GM18508 (cell line): ENCODE data around the gene GSK3B.

Experiments used
- ATAC-seq: cut with Tn5 transposase; IDR thresholded peaks from one replicate; pipeline ENCODE4 v1.9.1; 2021; ENCODE audit warnings: moderate number of reproducible peaks; ENCODE audit not compliant: insufficient read depth, unreplicated experiment

Gene GSK3B

DNA sequence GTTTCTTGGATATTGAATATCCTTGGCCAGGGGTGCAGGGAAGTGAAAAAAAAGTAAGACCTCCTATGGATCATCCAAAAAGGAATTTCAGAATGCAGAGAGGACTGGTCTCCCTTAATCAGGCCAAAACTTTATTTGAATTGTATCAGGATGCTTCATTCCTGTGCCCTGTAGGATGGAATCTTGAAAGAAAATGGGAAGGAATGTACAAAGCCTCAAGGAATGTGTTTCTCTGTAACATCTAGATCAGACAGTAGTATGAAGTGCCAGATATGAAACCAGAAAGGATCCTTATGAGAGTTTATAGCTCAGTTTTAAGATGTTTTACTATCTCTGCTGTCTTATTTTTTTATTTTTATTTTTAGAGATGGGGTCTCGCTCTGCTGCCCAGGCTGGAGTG is 6.5 kb upstream of the GSK3B start:
- ATAC-seq = no peak

DNA sequence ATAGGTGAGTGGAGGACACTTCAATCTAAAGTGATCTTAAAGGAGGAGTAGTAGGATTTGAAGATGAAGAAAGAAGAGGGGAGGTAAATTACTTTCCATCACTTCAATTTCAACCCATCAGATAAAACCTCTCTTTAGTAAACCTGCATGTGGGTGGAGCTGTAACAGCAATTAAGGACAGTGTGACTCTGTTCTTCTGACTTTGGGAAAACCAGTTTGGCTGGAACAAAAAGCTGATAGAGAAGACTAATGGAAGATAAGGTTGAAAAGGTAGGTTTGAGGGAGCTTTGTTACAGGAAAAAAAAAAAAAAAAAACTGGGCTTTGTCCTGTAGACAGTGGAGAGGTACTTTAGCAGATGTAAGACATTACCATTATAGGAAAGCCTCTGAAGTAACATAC is 4.5 kb upstream of the GSK3B start:
- no peak for ATAC-seq

DNA sequence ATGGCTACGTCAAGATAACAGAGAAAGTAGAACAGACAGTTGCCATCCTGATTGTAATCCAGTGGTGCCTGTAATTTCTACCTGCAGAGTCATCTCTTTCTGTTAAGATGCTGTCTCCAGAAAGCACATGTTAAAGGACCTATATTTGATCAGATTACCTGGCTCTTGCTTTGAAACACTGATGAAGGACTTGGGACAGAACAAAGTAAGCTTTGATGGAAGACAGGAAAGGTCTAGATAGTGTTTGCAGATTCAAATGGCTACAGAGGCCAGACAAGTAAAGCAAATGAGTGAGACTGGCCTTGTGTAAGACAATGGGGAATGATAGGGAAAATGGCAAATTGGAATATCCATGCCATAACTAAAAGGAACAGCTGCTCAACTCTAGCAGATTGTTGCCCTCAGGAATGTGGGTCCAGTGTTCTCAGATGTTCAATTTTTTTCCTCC is 1.8 kb upstream of the GSK3B start:
- ATAC-seq = no peak

DNA sequence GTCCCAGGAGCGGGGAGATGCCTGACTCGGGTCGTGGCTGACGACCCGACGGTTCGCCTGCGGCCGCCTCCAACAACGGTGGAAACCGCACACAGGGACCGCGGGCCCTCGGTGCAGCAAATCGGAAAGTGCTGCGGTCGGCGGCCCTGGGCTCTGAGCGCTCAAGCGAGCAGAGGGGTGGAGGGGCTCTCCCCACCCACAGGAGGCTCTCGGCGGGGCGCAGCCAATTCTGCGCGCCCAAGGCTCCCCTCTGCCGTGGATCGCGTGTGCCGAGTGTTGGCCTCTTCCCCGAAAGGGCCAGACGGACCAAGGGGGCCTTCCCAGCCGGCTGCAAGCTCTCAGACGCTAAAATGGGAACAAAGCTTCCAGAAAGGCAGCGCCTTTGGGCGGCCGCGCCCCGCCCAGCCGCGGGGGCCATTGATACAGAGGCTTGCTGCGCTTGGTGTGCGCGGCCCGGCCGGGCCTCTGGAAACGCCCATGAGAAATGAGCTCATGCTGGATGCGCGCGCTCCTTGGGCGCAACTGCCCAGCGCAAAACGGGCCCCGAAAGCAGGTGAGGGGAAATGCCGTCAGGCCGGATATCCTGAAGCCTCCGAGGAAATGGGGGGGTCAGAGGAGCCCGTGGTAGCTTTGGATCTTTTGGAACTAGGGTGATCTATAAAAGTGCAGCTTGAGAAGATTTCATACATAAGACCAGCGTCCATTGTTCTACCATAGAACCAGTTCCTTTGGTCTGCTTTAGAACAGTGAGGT is 1.2 kb upstream of the GSK3B start:
- ATAC-seq = peak; percentile 28

DNA sequence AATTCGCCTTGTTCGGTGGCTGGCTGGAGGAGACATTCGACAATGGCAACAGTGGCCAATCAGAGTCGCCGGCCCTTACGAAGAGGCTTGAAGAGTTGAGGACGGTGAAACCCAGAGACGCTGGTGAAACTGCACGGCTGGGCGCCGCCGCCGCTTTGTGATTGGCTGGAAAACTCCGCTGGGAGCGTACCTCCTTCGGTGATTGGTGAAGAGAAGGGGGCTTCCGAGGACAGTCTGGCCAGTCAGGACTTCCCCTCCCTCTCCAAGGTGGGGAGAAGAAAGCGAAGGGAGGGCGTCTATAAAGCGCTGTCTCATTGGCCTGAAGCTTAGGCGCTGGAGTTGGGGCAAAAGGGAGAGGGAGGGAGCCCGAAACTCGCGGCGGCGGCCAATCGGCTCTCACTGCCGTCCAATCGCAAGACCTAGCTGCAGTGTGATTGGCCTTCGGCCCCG is 554 bp upstream of the GSK3B start:
- peak; percentile 66 for ATAC-seq

DNA sequence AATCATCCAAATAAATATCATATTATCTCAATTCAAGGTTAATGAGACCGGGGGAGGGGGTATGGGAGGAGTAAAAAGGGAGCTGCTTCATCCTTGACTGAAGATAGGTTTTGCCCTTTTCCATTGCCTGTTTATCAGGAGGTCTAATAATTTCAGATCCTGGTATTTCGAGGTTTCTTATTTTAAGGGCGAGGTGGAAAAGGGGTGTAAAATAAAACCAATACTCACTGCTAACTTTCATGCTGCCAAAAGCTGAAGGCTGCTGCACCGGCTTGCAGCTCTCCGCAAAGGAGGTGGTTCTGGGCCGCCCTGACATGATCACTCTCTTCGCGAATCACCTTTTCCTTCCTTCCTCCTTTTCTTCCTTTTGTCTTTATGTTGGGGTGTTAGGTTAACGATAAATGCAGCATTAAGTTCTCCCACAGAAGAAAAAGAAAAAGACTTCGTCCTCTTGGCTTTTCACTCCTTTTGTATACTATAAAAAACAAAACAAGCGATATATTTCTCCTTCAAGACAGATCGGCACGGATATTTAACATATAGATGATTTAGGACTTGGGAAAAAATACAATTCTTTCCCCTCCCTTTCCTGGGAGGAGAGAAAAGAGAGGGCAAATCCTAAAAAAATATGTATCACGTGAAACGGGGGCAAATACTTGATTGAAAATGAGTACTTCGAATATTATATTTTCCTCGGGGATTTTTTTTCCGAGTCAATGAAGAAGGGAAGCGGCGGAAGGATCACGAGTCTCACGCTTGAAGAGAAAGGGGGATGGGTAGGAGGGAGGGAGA is 932 bp downstream of the GSK3B start:
- no peak for ATAC-seq

DNA sequence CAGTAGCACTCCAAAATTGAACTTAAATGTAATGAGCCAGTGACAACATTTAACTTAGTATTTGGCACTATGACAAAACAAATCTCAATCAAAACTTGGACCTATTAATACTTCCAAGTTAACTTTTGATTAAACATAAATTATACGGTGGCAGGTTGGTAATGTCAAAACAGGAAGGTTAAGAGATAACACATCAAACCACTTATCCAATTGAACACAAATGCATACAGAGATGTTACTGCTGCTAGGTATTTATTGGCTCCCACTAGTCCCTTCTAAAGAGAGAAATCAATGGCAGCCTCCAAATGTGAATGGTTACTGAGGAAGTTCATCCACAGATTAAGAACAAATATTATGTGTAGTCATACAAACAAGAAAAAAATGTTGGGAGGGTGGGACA is 1.8 kb downstream of the GSK3B start:
- ATAC-seq = no peak

DNA sequence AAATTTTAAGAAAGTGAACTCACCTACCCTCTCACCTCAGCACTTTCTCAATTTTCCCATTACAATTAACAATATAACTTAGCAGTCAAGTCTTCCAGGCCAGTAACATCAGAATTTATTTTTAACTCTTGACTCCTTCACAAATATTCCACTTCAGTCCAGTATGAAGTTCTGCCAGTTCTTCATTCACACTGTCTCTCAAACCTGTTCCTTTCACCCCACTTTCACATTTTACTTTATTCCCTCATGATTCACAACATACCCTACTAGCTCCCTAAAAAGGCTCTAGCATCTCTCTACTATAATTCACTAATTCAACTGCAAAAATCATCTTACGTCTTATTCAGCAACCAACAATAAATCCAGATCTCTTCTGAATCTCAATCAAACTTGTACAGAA is 3.8 kb downstream of the GSK3B start:
- ATAC-seq = no peak

DNA sequence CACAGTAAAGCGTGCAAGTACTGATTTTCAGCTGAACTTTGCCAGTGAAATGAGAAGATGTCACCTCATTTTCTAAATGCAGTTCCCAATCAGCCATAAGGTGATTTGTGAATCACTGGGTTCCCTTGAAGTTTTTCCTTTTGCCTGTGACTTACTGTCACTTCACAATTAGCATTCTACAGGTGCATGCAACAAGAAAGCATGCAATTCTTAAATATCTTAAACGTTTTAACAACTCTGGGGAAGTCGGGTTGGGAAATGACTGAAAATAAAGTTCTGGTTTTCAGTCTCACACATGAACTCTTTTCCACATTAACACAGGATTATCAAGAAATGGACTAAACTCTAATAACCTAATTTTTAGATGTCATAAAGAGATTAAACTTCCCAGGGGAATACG is 5.2 kb downstream of the GSK3B start:
- ATAC-seq = no peak

DNA sequence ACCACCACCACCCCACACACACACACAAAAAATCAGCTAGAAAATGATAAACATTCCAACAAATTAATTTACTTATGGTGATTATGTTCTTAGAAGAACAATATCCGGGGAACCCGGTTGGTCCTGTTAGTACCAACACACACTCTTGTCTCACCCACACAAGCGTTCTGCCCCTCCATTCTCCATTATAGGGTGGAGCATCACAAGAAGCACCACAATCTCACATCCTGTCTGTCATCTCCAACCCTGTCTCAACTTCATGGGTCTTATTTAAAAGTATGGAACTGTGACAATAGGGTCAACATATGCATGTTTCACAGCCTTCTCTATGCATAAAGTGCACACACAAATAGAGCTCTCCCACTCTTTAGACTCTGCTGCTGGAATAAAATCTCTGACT is 5.6 kb downstream of the GSK3B start:
- ATAC-seq = no peak

DNA sequence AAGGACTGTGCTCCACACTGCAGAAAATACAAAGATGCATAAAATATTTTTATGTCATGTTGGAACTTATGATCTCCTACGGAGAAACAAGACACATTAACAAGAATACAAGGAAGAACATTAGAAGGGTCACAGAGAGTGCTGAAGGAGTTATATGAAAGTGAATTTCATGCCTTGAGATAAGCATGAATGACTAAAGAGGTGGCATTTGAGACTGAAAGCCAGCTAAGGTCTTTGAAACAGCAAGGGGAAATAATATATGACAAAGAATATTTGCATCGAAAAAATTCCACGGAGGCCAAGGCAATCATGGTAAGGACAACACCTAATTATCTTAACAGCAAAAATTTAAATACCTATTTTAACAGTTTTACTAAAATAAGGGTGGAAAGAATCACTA is 12.5 kb downstream of the GSK3B start:
- no peak for ATAC-seq

DNA sequence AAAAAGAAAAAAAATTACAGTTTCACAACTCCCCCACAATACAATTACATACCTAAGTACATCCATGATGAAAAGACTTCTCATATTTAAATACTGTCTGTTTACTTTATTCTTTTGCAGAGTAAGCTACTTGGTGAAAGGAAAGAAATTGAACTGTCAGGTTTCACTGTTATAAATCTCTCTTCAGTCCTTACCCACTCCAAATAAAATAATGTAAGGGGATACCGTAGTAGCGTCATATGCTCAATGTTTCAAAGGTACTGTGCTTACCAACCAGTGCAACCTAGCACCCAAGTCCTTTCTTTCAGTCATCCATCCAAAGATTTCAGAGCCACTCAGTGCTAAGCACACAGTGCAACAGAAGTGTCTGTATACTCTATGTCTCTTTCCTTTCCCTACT is 13.4 kb downstream of the GSK3B start:
- ATAC-seq = no peak

DNA sequence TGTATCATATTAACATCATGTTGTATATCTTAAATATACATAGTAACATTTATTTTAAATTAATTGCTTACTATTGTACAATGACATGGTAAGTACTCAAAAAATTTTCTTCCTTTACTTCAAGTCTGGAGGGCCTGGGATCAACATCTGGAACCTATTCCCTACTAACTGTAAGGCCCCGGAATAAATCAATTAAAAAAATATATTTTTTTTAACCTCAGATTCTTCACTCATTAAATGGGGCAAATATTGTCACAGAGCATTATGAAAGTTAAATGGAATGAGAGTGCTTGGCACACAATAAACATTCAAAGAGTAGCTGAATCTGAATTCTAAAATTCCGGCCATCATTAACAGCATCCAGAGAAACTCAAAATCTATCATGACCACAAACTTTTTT is 16.5 kb downstream of the GSK3B start:
- no peak for ATAC-seq

DNA sequence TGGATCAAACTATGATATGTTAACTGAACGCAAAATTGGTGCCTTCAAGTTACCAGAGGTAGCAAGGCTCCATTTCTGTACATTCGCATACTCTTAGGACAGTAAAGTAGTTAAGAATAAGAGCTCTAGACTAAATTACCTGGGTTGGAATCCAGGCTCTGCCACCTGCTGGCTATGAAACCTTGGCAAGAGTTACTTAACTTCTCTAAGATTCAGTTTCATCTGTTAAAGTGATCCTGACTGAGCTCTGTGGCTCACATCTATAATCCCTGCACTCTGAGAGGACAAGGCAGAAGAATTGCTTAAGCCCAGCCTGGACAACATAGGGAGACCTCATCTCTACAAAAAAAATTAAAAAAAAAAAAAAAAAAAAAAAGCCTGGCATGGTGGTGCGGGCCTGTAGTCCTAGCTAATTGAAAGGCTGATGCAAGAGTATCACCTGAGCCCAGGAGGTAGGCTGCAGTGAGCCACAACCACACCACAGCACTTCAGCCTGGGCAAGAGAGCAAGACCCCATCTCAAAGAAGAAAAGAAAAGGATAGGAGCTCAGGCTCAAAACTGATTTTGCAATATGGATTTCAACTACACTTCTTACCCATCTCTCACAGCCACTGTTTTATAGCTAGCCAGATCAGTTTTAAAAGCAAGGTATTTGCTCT is 21.3 kb downstream of the GSK3B start:
- ATAC-seq = no peak

DNA sequence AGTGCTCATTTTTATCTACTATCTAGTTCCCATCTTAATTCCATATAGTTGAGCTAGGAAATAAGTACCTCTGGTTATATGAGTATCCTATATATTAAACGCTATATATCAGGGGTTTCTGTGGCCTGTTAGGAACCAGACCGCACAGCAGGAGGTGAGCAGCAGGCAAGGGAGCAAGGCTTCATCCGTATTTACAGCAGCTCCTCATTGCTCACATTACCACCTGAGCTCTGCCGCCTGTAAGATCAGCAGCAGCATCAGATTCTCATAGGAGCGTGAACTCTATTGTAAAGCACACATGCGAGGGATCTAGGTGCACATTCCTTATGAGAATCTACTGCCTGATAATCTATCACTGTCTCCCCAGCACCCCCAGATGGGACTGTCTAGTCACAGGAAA is 23.0 kb downstream of the GSK3B start:
- ATAC-seq = no peak

DNA sequence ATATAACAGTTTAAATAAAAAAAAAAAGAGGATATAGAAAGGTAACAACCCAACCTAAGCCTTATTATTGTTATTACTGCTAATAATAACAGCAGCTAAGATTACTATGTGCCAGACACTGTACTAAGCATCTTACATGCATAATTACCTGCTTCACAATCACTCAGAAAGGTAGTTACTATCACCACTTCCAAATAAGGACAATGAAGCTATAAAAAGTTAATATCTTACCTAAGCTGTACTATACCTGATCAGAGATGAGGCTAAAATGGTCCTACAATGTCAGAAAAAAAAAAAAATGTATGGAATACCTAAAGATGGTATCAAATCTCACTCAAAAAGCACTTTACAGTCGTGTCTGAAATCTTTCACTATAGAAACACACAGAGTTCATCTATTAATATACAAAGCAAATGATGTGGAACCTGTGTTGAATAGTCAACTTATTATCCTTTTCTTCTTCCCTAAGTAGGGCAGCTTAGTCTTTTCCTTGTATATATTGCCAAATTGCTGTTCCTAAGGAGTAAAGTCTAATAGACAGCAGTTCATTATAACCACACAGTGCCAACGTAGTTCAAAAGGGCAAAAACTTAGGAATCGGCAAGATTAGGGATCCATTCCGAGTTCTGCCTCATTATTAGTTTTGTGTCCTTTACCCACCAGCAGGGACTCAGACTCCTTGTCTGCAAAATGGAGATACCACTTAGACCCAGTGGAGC is 23.8 kb downstream of the GSK3B start:
- ATAC-seq = no peak

DNA sequence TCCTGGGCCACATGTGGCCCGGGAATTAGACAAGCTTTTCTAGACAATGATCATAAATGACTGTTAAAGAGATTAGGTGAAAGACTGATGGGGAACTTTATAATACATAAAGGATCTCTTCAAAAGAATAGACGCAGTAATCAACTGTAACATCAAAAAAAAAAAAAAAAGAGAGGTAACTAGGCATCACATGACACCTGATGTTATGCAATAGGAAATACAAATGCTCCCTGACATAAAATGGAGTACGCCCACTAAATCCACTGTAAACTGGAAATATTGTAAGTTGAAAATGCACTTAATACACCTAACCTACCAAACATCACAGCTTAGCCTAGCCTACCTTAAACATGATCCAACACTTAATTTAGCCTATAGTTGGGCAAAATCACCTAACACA is 27.2 kb downstream of the GSK3B start:
- ATAC-seq = no peak

DNA sequence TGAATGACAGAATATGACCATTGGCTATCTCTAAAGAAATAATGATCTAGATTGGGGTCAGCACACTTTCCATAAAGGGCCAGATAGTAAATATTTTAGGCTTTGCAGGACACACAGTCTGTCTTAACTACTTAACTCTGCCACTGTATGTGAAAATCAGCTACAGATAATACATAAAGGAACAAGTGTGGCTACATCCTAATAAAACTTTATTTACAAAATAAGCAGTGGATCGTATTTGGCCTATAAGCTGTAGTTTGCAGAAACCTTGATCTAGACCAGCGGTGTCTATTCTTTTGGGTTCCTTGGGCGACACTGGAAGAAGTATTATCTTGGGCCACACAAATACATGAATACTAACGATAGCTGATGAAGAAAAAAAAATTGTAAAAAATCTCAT is 27.6 kb downstream of the GSK3B start:
- ATAC-seq = no peak

DNA sequence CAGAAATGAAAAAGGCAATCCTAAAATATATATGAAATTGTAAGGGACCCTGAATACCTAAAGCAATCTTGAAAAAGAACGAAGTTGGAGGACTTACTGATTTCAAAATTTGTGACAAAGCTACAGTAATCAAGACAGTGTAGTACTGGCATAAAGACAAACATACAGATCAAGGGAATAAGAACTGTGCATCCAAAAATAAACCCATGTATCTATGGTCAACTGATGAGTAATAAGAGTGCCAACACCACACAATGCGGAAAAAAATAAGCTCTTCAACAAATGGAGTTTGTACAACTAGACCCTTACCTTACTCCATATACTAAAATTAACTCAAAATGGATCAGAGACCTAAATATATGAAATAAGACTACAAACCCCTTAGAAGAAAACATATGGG is 29.6 kb downstream of the GSK3B start:
- no peak for ATAC-seq

DNA sequence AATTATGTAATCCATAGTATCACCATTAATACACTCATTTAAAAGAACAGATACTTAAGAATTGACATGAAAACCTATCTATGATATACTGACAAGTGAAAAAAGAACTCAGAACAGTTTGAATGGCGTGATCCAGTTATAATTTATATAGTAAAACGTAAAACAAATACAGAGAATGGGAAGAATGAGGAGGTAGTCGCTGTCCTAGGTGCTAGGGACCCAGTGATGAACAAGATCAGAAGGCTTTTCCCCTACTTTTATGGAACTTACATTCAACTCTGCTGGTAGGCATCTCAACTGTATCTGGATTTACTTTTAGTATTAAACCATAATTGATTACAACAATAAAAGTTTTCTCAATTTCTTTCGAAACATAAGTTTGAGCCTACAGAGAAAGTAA is 31.8 kb downstream of the GSK3B start:
- ATAC-seq = no peak
